GM23248 (cell line): Measurements from ENCODE around the gene SLC7A4. TPM values are rescaled to one million over a fixed set of nuclear protein-coding genes. Genes with fewer than 3 reads are reported as not detected.

Experiments used
- DNase-seq: peaks from one replicate; pipeline ENCODE4 v3.0.0-alpha.2; 2015
- H2AFZ ChIP-seq: fragments of 200-600 bp; sonication (generic); 2 replicates; pipeline ENCODE4 v1.6.1; 2016; ENCODE audit warnings: antibody characterized with exemption
- H3F3A ChIP-seq: fragments of 200-600 bp; sonication (generic); 2 replicates; pipeline ENCODE4 v1.6.1; 2016; ENCODE audit warnings: mild to moderate bottlenecking, antibody characterized with exemption, mixed run types; ENCODE audit not compliant: insufficient read depth
- H3K27ac ChIP-seq: fragments of 200-600 bp; sonication (generic); 2 replicates; pipeline ENCODE4 v1.5.1; 2016; ENCODE audit warnings: mild to moderate bottlenecking
- H3K27me3 ChIP-seq: fragments of 200-600 bp; sonication (generic); replicated peaks from 2 replicates; pipeline ENCODE4 v1.6.1; 2016; ENCODE audit warnings: mild to moderate bottlenecking; ENCODE audit not compliant: insufficient read depth
- H3K36me3 ChIP-seq: fragments of 200-600 bp; sonication (generic); 2 replicates; pipeline ENCODE4 v1.6.1; 2016; ENCODE audit warnings: low read depth, mild to moderate bottlenecking
- H3K4me1 ChIP-seq: fragments of 200-600 bp; sonication (generic); 2 replicates; pipeline ENCODE4 v1.6.1; 2016; ENCODE audit warnings: mild to moderate bottlenecking; ENCODE audit not compliant: insufficient read depth
- H3K4me2 ChIP-seq: fragments of 200-600 bp; sonication (generic); one replicate; pipeline ENCODE4 v1.6.1; 2016; ENCODE audit warnings: mild to moderate bottlenecking; ENCODE audit not compliant: unreplicated experiment
- H3K4me3 ChIP-seq: fragments of 200-600 bp; sonication (generic); 2 replicates; pipeline ENCODE4 v1.5.1; 2016; ENCODE audit warnings: mild to moderate bottlenecking
- H3K79me2 ChIP-seq: fragments of 200-600 bp; sonication (generic); 2 replicates; pipeline ENCODE4 v1.6.1; 2016; ENCODE audit warnings: mild to moderate bottlenecking; ENCODE audit not compliant: insufficient read depth
- H3K9ac ChIP-seq: fragments of 200-600 bp; sonication (generic); 2 replicates; pipeline ENCODE4 v1.6.1; 2016; ENCODE audit warnings: mild to moderate bottlenecking
- H3K9me2 ChIP-seq: fragments of 200-600 bp; sonication (generic); 2 replicates; pipeline ENCODE4 v1.6.1; 2016; ENCODE audit warnings: mixed run types, mild to moderate bottlenecking, moderate library complexity; ENCODE audit not compliant: insufficient read depth
- H3K9me3 ChIP-seq: fragments of 200-600 bp; sonication (generic); one replicate; pipeline ENCODE4 v1.6.1; 2017; ENCODE audit warnings: low read depth
- H4K20me1 ChIP-seq: fragments of 200-600 bp; sonication (generic); 2 replicates; pipeline ENCODE4 v1.6.0; 2016; ENCODE audit not compliant: insufficient read depth
- EZH2 ChIP-seq: fragments of 200-600 bp; sonication (generic); IDR thresholded peaks from 2 replicates; pipeline ENCODE4 v1.6.1; 2018; ENCODE audit warnings: antibody characterized with exemption, mild to moderate bottlenecking; ENCODE audit not compliant: insufficient read depth, poor library complexity, severe bottlenecking
- EZH2phosphoT487 ChIP-seq: fragments of 200-600 bp; sonication (generic); IDR thresholded peaks from 2 replicates; pipeline ENCODE4 v1.6.1; 2018; ENCODE audit warnings: antibody characterized with exemption, moderate library complexity, mild to moderate bottlenecking, low read depth; ENCODE audit not compliant: insufficient read depth
- WGBS, 2 experiments: methylation state at CpG; one replicate each; pipeline ENCODE4 v1.1.6; 2015 to 2017; ENCODE audit warnings: low lambda C conversion rate in 2 of 2, low coverage in 1 of 2; ENCODE audit errors: missing lambda C conversion rate in 2 of 2; 5-methylcytosine and 5-hydroxymethylcytosine counted together
- in situ Hi-C: fragments of 300-500 bp; cut with MboI; formaldehyde crosslinking; loops from 2 replicates; pipeline ENCODE4 v1.15.0; 2020
- polyA plus RNA-seq: library from polyadenylated mRNA; unstranded; fragments of >200 nt; fragmentation: Nextera tagmentation; extraction: Ambion mirVana; gene quantifications from 2 replicates; pipeline ENCODE4 v1.2.1, GENCODE V29; 2016
- total RNA-seq: library from RNA; depleted of rRNA; stranded (reverse); fragments of >200 nt; shearing (Covaris generic); gene quantifications from 2 replicates; pipeline ENCODE4 v1.2.3, GENCODE V29; 2014

The SLC7A4 gene
- total and polyA plus RNA-seq, 2 experiments from 2014 or later = not detected

DNA sequence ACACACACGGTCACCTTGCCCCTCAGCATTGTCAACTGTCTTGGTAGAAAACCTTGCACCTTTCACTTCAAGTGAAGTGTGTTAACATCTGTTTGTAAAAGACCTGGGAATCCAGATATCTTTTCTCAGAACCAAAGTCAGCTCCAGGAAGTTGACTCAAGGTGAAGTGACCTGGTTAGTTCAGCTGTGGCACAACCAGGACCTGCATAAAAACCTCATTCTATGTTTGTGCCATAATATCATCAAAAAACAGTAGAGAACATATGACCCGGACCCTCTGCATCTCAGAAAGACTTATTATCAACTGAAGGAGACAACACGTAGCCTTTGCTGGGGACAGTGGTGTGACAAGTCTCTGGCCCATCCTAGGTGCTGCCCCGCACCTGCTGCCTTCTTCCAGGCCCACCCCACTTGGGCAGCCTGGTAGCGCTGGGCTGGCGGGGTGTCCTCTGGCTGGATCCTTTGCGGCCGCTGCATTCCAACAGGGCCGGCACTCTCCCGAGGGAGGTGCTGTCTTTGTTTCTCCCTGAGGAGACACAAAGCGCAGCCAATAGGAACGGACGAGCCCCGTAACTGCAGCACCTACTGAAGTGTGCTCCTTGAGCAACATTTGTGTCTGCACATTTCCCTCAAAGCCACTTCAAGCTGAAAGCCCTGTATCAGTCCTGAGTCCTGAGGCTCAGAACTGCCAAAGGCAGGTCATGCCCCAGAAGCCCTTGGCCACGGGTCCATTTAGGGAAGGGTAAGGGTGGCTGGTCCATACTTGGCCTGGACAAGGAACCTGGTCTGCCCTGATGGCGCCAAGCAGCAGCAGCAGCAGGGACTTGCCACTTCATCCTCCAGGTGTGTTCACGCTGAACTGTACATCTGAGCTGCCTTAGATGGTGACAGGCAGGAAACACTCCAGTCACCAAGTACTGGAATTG is 38.6 kb upstream of the SLC7A4 start:
- Histone ChIP-seq H3K79me2 (no peaks in the 10 kb centered on the region), H3K9me2 (no peaks in the 10 kb centered on the region), H3K36me3 (no peaks in the 10 kb centered on the region), H3K4me2 (no peak overlapping the region), H3F3A (peaks cover 10% of the 10 kb centered on the region; the same call in 1 of the 2 replicates), H2AFZ (no peak overlapping the region), H4K20me1 (no peaks in the 10 kb centered on the region), H3K9ac (no peak overlapping the region), H3K4me1 (peaks cover 10% of the 10 kb centered on the region), H3K27ac (no peak overlapping the region), H3K4me3 (no peak overlapping the region), H3K27me3 (no peaks in the 10 kb centered on the region), H3K9me3 (no peaks in the 10 kb centered on the region)
- WGBS, 2 experiments = 73 to 80% methylated on average over 16 to 17 of the region's 17 CpGs
- no peak for DNase-seq
- in situ Hi-C loops = no loop called here
- TF ChIP-seq EZH2phosphoT487 = no peak
- TF ChIP-seq EZH2 = no peak

DNA sequence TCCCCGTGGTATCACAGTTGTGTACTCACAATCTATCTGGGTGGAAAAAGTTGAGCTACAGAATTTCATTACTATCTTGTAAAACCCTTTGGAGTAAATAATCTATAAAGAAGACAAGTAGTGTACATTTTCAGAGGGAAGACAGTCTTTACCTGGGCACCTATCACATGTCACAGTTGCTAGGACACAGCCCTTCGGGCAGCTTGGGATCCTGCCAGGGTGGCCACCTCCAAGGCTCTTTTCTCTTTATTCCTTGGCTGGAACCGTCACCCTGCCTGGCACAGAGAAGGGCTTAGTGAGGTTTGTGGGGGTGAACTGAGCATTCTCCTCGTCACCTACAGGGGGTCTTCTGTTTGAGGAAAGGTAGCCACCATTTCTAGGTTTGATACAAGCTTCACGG is 37.0 kb upstream of the SLC7A4 start:
- Histone ChIP-seq H3K79me2 (no peaks in the 10 kb centered on the region), H3F3A (peaks cover 7% of the 10 kb centered on the region; the same call in 1 of the 2 replicates), H3K4me3 (no peak overlapping the region), H3K9me2 (no peaks in the 10 kb centered on the region), H3K9ac (no peak overlapping the region), H3K36me3 (no peaks in the 10 kb centered on the region), H3K27ac (no peak overlapping the region), H3K4me1 (peaks cover 7% of the 10 kb centered on the region), H2AFZ (no peak overlapping the region), H4K20me1 (no peaks in the 10 kb centered on the region), H3K9me3 (no peaks in the 10 kb centered on the region), H3K4me2 (no peak overlapping the region), H3K27me3 (no peaks in the 10 kb centered on the region; the same call in 1 of the 2 replicates)
- no peak for DNase-seq
- WGBS, 2 experiments = 72 to 75% methylated on average over 5 of the region's 5 CpGs
- no peak for TF ChIP-seq EZH2
- TF ChIP-seq EZH2phosphoT487 = no peak
- in situ Hi-C loops = no loop called here

DNA sequence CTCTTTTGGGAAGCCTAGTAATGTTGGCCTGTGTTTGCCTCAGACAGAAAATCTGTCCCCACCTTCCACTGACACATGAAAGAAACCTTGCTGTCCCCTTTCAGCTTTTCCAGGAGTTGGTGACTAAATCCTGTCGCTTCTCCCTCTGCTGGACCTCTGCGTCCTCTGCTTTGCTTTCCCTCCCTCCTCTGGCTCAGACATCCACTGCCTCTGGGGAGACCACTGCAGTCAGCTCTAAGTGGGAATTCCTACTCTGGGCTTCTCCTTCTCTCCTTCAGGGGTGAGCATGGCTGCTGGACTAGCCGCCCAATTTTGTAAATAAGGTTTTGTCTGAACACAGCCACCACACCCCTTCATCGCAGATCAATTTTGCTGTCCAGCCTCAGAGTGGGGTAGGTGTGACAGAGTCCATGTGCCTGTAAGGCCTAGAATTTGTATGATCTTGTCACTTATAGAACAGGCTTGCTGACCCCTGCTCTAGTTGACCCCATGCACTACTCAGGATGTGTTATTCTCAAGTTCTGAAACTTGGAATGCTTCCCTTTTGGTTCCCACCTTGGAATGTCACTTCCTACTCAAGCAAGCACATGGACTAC is 36.4 kb upstream of the SLC7A4 start:
- H3K79me2 ChIP-seq = no peaks in the 10 kb centered on the region
- H3K9ac ChIP-seq = no peak overlapping the region
- no peaks in the 10 kb centered on the region for H4K20me1 ChIP-seq
- H3K36me3 ChIP-seq = no peaks in the 10 kb centered on the region
- H3K27me3 ChIP-seq = no peaks in the 10 kb centered on the region; the same call in 1 of the 2 replicates
- 70 to 71% methylated on average over 4 of the region's 4 CpGs for WGBS, 2 experiments
- in situ Hi-C loops = no loop called here
- no peak overlapping the region for H2AFZ ChIP-seq
- no peak for TF ChIP-seq EZH2
- TF ChIP-seq EZH2phosphoT487 = no peak
- H3K9me3 ChIP-seq = no peaks in the 10 kb centered on the region
- peaks cover 4% of the 10 kb centered on the region for H3K4me1 ChIP-seq
- no peak overlapping the region for H3K4me2 ChIP-seq
- no peak for DNase-seq
- H3F3A ChIP-seq = peaks cover 6% of the 10 kb centered on the region; the same call in 1 of the 2 replicates
- H3K9me2 ChIP-seq = no peaks in the 10 kb centered on the region
- no peak overlapping the region for H3K4me3 ChIP-seq
- H3K27ac ChIP-seq = no peak overlapping the region

DNA sequence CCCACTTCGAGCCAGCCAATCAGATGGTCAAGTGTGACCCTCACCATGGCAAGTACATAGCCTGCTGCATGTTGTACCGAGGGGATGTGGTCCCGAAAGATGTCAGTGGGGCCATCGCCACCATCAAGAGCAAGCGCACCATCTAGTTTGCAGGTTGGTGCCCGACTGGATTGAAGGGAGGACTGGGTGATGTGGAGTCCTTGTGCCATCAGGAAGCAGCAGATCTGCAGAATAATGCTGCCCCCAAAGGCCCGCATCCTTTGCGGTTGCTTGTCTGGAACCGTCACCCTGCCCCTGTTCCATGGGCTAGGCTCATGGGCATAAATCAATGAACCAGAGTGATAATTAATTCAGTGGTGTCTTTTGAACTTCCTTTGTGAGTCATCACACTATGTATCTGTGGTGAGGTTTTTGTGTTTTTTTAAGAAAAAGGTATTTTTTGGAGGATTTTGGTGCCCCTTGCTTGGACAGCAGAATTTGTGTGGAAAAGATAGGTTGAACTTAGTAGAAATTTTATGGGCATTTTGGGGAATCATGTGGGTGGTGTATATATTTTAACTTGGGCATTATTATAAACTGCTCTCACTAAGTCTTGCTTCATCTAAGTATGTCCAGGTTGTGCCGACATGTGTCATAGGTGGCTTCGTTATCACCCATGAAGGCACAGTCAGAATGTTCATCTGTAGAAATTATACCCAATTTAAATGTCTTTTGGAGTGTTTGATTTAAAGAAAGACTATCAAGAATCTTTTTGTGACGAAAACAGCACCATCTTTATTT is 35.7 kb upstream of the SLC7A4 start:
- H3K4me2 ChIP-seq = no peak overlapping the region
- TF ChIP-seq EZH2 (no peak), EZH2phosphoT487 (no peak)
- 75 to 85% methylated on average over 12 of the region's 12 CpGs for WGBS, 2 experiments
- no peak overlapping the region for H3K27ac ChIP-seq
- no peaks in the 10 kb centered on the region for H3K36me3 ChIP-seq
- H3K9me2 ChIP-seq = no peaks in the 10 kb centered on the region
- H4K20me1 ChIP-seq = no peaks in the 10 kb centered on the region
- H3K4me1 ChIP-seq = no peaks in the 10 kb centered on the region
- H3K9me3 ChIP-seq = no peaks in the 10 kb centered on the region
- H3K27me3 ChIP-seq = no peaks in the 10 kb centered on the region; the same call in 1 of the 2 replicates
- in situ Hi-C loops = no loop called here
- DNase-seq = no peak
- H2AFZ ChIP-seq = no peak overlapping the region
- no peak overlapping the region for H3K9ac ChIP-seq
- H3K4me3 ChIP-seq = no peak overlapping the region
- no peaks in the 10 kb centered on the region for H3F3A ChIP-seq
- no peaks in the 10 kb centered on the region for H3K79me2 ChIP-seq
